Astrocyte (in vitro differentiated cells and primary cell): Measurements from ENCODE around the gene C22orf39.

Source experiments
- EZH2 ChIP-seq: IDR thresholded peaks from 2 replicates; pipeline ENCODE4 v1.6.1; 2012; ENCODE audit warnings: mild to moderate bottlenecking, low read length, inconsistent platforms; ENCODE audit not compliant: insufficient read depth
- TF ChIP-seq, protein P1 (sequence below): IDR thresholded peaks from 2 replicates; pipeline ENCODE4 v1.5.1; 2011; ENCODE audit warnings: low read depth, mild to moderate bottlenecking, inconsistent platforms, low read length, moderate library complexity; ENCODE audit not compliant: insufficient read depth

DNA sequence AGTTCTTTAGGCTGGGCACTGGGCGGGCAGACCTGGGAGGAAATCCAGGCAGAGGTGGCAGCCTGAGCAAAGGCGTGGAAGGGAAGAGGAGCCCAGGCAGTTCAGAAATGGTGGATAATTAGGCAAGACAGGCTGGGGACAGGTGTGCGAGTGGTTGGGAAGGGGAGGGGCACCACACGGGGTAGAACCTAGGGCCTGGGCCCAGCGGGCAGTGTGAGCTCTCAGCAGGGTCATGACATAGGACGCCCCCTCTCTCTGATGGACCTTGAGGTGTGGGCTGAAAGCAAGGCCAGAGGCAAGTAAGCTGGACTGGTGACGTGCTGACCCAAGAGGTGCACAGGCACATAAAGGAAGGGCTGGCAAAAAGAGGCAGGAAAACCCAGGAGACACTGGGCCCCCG, 24.7 kb upstream of the C22orf39 start:
- TF ChIP-seq, protein P1, sequence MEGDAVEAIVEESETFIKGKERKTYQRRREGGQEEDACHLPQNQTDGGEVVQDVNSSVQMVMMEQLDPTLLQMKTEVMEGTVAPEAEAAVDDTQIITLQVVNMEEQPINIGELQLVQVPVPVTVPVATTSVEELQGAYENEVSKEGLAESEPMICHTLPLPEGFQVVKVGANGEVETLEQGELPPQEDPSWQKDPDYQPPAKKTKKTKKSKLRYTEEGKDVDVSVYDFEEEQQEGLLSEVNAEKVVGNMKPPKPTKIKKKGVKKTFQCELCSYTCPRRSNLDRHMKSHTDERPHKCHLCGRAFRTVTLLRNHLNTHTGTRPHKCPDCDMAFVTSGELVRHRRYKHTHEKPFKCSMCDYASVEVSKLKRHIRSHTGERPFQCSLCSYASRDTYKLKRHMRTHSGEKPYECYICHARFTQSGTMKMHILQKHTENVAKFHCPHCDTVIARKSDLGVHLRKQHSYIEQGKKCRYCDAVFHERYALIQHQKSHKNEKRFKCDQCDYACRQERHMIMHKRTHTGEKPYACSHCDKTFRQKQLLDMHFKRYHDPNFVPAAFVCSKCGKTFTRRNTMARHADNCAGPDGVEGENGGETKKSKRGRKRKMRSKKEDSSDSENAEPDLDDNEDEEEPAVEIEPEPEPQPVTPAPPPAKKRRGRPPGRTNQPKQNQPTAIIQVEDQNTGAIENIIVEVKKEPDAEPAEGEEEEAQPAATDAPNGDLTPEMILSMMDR: no peak
- no peak for TF ChIP-seq EZH2
